GM12892 (cell line): Measurements from ENCODE around the gene NKD2.

Source experiments
- DNase-seq: peaks from one replicate; pipeline ENCODE4 v3.0.0; 2011; ENCODE audit not compliant: insufficient read length
- FAIRE-seq: peaks from 2 replicates; lab custom pipeline; 2011; peaks lifted over from hg19 to GRCh38; lab: Jason Lieb, UNC
- POLR2A ChIP-seq: IDR thresholded peaks from 2 replicates; pipeline ENCODE4 v1.6.1; 2011; ENCODE audit warnings: low read depth, low read length, control low read depth
- POLR2AphosphoS5 ChIP-seq: IDR thresholded peaks from 2 replicates; pipeline ENCODE4 v1.6.1; 2011; ENCODE audit warnings: low read depth, low read length, control low read depth
- TAF1 ChIP-seq: IDR thresholded peaks from 2 replicates; pipeline ENCODE4 v1.6.1; 2011; ENCODE audit warnings: low read depth, mild to moderate bottlenecking, control low read depth, low read length, borderline replicate concordance

The NKD2 gene

DNA sequence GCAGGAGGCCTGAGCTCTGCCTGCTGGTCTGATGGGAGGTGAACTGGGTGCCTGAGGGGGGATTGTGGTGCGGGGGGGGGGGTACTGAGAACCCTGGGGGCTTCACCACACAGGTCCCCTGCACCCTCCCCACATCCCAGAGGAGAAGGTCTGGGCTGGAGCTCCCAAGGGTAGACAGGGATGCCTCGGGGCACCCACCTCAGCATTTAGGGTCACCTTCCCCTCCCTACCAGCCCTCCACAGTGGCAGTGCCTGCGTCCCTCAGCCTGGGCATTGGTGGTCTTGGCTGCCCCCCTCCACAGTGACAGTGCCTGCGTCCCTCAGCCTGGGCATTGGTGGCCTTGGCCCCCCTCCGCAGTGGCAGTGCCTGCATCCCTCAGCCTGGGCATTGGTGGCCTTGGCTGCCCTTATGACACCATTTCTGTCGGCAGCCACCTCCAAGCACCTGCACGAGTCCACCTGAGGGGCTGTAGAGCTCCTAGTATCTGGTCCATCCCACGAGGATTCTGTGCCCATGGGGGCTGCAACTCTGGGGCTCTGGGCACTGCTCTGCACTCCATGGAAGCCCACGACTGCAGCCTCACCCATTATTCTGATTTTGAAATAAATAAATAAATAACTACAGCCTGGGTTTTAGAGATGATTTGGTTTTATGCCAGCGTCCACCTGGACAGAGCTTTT is 21.5 kb downstream of the NKD2 start:
- TF ChIP-seq POLR2A (no peak), POLR2AphosphoS5 (no peak), TAF1 (no peak)
- FAIRE-seq (no peak), DNase-seq (no peak)

DNA sequence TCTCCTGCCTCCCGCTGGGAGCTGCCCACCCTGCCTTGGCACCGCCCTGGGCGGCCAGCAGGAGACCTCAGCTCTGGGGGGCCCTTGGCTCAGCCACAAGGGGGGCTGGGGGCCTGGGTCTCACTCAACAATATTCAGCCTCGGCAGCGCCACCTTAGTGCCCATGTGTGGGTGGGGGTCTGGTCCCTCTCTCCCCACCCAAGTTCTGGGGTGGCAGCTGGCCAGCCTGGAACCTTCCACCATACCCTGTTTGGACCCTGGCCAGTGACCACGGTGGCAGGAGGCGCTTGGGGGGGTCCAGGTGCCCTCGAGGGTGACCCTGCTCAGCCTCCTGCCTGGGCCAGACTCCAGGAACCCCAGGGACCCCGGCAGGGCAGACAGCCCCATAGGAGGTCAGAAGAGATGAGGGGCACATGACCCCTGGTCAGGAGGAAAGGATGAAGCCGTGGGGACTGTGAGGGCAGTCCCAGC is 22.2 kb downstream of the NKD2 start:
- no peak for TF ChIP-seq POLR2A
- no peak for TF ChIP-seq POLR2AphosphoS5
- TF ChIP-seq TAF1 = no peak
- DNase-seq (no peak), FAIRE-seq (no peak)

DNA sequence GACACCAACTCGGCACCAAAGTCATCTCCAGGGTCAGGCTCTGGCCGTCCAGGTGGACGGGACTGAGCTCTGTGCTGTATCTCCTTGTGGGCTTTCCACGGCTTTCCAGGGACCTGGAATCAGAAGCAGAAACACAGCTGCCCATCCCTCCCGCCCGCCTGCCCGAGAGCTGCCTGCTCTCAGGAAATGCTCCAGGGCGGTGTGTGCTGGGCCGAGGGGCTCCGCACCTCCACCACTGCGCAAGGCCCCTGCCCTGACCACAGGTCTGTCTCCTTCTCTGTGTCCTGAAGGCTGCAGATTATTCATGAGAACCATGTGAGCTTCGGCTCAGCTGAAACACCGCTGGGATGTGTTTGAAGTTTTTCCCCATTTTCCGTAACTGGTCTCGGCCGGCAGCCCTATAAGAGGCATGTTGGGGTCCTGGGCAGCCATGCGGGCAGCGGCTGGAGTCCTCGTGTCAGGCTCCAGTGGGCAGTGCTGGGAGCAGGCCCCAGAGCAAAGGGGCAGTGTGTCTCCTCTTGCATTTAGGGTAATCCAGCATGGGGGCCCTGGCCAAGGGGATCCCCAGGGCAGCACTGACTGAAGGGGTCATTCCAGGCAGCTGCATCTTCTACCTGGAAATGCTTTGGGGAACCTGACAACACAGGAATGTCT is 22.8 kb downstream of the NKD2 start:
- TF ChIP-seq POLR2AphosphoS5 (no peak), TAF1 (no peak), POLR2A (no peak)
- DNase-seq (peak; percentile 1), FAIRE-seq (no peak)

DNA sequence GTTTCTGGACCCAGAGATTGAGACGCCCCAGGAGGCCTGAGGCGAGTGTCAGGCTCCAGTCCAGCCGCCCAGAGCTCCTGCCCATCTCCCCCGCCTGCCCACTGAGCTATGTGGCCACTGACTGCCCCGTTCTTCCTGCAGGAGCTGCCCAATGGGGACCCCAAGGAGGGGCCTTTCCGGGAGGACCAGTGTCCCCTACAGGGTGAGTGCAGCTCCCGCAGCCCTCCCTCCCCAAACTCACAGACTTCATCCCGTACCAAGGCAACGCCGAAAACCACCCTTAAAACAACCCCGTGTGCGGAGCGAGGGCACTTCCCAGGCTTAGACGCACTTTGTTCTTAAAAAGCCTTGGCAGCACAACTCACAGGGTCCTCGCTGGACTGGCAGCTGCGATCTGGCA is 23.4 kb downstream of the NKD2 start:
- TF ChIP-seq TAF1 (no peak), POLR2AphosphoS5 (no peak), POLR2A (no peak)
- FAIRE-seq (no peak), DNase-seq (peak; percentile 6)

DNA sequence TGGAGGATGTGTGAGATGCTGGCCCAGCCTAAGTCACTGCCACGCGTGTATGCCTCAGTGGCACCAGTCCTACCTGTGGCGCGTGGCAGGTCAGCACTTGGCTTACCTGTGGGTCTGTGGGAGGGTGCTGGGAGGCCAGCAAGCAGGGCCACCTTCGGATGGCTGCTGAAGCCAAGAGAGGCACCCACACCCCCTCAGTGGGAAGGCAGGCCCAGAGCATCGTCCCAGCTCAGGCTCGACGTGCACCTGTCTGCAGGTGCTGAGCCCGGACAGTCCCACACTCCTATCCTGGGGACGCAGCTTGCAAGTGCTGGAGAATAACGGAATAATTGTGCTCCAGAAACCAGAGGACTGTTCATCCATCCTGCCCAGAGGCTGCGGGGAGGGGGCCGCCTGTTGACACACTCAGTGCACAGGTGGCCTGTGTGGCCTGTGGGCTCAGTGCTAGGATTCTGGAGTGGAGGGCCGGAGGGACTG is 24.0 kb downstream of the NKD2 start:
- no peak for FAIRE-seq
- peak; percentile 12 for DNase-seq
- TF ChIP-seq POLR2A = no peak
- no peak for TF ChIP-seq POLR2AphosphoS5
- TF ChIP-seq TAF1 = no peak

DNA sequence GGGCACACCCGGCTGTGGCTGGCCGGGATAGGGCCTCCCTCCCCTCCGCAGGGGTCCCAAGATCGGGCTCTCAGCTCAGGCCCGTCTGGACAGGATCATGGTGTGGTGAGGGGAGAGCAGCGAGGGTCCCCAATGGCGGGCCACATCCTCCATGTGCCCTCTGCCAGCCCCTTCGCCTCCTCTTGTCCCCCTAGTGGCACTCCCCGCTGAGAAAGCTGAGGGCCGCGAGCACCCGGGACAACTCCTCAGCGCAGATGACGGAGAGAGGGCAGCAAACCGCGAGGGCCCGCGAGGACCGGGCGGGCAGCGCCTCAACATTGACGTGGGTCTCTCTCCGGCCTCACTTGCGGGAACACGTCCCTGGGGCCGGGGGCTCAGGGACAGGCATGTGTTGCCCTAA is 24.6 kb downstream of the NKD2 start:
- DNase-seq = peak; percentile 9
- FAIRE-seq = no peak
- no peak for TF ChIP-seq POLR2A
- TF ChIP-seq TAF1 = no peak
- TF ChIP-seq POLR2AphosphoS5 = no peak

DNA sequence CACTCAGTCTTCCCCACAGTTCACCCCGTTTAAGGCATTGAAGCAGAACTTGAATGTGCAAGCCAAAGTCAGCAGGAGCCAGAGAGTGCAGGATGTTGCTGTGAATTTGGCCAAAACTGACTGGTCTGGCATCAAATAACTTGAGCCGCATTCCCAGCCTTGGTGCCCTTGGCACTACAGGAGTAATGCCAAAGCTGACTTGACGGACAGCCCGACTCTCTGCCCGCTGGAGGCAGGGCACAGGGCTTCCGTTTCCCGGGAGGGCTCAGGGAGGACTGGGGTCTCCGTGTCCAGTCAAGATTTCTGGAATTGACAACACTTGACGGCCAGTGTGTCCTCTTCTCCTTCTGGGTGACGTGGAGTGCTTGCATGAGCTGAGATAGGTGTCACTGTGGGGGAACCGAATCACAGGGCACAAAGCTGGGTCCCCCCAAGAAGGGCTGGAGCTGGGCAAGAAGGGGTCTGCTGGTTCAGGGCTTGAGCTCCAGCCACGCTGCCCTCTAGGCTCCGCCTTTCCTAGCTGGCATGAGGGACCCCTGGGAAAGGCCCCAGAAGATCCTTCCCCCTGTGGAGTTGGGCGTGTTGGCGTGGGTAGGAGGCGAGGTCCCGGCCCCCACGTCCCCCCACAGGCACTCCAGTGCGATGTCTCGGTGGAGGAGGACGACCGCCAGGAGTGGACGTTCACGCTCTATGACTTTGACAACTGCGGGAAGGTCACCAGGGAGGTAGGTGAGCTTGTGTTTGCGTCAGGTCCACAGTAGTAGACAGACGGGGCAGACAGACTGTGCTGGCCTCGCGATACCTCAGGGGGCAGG is 25.2 kb downstream of the NKD2 start:
- TF ChIP-seq POLR2AphosphoS5 (no peak), TAF1 (no peak), POLR2A (no peak)
- FAIRE-seq = no peak

DNA sequence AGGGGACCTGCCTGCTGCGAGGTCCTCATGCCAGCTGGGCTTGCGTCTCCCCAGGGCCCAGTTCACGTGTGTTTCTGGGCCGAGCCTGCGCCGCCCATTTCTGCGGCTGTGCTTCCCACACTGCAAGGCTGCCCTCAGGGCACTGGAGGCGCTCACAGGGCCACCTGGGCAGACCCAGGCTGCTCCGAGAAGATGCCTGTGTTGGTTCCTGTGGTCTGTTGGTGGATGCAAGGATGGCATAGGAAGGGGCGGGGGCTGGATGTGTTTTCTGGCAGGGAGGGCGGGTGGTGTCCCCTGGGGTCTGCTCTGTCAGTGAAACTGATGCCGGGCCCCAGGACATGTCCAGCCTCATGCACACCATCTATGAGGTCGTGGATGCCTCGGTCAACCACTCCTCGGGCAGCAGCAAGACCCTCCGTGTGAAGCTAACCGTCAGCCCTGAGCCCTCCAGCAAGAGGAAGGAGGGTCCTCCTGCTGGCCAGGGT is 25.9 kb downstream of the NKD2 start:
- DNase-seq = peak; percentile 5

More for the DNA sequence above, 25.2 kb downstream of the NKD2 start:
- peak; percentile 1 for DNase-seq

DNA sequence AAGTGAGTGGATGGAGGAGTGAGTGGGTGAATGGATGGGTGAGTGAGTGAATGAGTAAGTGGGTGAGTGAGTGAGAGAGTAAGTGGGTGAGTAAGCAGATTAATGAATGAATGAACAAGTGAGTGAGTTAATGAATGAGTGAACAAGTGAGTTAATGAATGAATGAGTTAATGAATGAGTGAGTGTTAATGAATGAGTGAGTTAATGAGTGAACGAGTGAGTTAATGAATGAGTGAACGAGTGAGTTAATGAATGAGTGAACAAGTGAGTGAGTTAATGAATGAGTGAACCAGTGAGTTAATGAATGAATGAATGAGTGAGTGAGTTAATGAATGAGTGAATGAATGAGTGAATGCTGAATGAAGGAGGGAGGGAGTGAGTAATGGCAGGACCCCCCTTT is 26.4 kb downstream of the NKD2 start:
- no peak for TF ChIP-seq POLR2A
- DNase-seq (no peak), FAIRE-seq (no peak)

More for the DNA sequence above, 25.9 kb downstream of the NKD2 start:
- FAIRE-seq = no peak
- TF ChIP-seq POLR2AphosphoS5 (no peak), POLR2A (no peak)

DNA sequence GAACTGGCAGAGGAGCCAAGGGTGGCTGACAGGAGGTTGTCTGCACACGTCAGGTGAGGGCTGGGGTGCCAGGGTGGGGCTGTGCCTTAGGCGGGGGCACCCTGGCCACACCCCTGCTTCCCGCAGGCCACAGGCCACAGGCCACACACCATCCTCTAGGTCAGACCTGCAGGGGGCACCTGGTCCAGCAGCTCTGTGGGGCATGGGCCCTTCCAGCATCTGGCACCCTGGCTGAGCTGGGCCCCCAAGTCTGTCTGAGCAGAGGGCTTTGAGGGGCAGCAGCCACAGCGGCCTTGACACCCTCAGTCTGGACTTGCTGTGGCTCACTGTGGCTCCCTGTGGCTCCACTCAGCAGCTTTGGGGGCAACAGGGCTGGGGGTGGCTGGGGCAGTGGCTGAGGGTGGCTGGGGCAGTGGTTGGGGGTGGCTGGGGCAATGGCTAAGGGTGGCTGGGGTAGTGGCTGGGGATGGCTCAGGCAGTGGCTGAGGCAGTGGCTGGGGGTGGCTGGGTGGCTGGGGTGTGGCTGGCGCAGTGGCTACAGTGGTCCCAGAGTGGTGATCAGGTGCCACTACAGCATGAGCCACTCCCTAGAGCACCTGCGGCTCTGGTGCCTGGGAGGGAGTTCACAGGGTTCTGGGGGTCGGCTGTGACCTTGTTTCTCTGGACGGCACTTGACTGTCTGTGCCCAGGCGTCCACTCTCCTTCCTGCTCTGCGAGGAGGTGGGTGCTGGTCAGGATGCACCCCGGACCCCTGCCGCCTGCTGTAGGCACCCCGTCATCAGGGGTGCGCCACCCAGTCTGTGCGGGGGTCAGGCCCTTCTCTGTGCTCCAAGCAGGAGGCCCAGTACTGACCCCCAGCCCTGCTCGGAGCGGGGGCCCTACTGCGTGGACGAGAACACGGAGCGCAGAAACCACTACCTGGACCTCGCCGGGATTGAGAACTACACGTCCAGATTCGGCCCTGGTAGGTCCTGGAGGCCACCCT is 27.1 kb downstream of the NKD2 start:
- DNase-seq (peak; percentile 22), FAIRE-seq (no peak)
- TF ChIP-seq TAF1 = no peak
- TF ChIP-seq POLR2A = no peak
- TF ChIP-seq POLR2AphosphoS5 = no peak
